Measurements from ENCODE around the gene EXOSC3.
"Not testable (repeated sequence)": the region's sequence is repeated elsewhere in the genome, so short reads cannot be mapped to it uniquely, and the experiment has no call there.

Gene EXOSC3

GRCh38 chr9:37784616-37785483 is at the start of gene EXOSC3:
Gene EXOSC3 (minus strand): TSS chr9:37785064. CDS start chr9:37785044, 20 bp downstream.
- DNase-seq (ENCODE audit: low read depth), result peak; percentile 70

DNA sequence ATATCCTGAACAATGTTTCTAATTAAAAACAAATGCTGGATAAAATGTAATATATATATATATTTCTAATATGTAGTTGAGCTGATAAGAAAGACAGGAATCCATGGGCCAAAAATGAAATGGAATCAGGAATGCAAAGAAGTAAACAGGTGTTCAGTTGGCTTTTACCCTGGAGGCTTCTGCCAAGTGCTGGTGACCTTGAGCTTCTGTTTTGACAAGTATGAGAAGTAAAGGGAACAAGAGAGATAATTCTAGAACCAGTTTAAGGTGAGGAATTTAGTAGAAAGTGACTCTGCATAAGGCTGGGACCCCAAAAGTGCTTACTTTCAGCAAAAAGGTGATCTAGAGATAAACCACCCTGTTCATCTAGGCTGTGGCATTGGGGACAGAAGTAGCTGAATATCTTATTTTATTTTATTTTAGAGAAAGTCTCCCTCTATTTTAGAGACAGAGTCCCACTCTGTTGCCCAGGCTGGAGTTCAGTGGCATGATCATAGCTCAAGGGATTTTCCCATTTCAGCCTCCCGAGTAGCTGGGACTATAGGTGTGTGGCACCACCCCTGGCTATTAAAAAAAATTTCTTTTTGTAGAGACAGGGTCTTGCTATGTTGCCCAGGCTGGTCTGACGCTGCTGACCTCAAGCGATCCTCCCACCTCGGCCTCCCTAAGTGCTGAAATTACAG is 42.8 kb upstream of the EXOSC3 start:
- DNase-seq (ENCODE audit: low read depth), result no peak

DNA sequence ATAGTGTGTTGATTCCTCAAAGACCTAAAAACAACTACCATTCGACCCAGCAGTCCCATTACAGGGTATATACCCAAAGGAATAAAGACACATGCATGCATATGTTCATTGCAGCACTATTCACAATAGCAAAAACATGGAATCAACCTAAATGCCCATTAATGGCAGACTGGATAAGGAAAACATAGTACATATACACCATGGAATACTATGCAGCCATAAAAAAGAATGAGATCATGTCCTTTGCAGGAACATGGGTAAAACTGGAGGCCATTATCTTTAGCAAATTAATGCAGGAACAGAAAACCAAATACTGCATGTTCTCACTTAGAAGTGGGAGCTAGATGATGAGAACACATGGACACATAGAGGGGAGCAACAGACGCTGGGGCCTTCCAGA is 40.3 kb upstream of the EXOSC3 start:
- DNase-seq (ENCODE audit: low read depth), result not testable (repeated sequence)

DNA sequence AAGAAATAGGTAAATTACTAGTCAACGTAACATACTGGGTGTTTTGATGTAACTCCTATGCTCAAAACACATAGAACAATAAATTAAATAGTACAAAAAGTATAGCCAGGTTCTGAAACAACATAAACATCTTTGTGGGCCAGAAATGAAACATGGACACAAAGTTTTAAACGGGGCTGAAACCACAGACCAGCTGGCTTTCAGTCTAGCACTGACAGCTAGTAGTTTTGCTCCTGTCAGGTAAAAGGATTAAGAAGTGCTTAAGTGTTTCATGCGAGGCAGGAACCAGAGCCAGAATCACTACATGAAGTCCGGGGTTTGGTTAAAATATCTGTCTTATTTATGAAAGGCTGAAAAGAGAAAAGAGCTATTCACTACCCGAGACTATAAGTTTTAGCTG is 35.3 kb upstream of the EXOSC3 start:
- DNase-seq (ENCODE audit: low read depth), result no peak

DNA sequence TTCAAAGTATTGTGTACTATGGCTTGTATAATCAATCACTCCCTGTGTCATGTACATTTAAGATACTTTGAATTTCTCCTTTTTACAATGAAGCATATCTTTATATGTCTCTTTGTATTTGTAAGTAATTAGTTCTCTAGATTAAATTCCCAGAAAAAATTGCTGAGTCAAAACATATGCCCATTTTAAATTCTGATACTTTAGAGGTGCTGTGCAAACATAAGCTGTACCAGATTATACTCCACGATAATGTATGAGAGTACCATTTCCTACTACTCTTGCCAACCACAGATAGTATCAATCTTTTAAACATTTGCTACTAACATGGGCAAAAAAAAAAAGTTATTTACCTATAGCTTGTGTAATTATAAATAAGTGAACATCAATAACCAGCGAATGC is 34.0 kb upstream of the EXOSC3 start:
- no peak for DNase-seq (ENCODE audit: low read depth)

DNA sequence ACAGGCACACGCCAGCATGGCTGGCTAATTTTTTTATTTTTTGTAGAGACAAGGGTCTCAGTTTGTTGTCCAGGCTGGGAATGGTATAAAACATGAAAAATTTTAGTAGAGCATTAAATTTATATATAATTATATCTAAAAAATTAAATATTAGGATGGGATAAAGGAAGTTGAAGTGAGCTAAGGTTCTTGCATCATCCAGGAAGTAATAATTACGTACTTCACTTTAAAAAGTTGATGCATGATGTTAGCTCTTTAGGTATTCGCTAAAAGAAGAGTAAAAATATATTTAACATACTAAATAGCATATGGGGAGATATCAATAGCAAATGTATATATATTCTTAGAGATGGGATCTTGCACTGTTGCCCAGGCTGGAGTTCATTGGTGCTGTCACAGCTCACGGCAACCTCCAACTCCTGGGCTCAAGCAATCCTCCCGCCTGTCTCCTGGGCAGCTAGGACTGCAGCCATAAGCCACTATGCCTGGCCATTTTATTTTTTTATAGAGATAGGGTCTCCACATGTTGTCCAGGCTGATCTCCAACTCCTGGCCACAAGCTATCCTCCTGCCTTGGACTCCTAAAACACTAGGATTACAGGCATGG is 28.0 kb upstream of the EXOSC3 start:
- no peak for DNase-seq (ENCODE audit: low read depth)

DNA sequence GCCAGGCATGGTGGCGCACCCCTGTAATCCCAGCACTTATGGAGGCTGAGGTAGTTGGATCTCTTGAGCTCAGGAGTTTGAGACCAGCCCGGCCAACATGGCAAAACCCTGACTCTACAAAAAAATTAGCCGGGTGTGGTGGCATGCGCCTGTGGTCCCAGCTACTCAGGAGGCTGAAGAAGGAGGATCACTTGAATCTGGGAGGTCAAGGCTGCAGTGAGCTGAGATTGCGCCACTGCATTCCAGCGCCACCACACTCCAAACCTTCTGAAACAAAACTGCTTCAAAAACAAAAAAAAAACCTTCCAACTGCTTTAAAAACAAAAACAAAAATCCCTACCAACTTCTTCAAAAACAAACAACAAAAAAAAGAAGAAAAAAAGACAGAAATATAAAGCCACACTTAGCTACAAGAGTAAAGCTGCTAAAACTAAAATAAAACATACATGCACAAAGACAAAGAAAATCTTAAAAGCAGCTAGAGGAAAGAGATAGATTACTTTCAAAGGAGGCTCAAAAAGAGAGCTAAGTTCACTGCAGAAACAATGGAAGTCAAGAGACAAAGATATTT is 27.1 kb upstream of the EXOSC3 start:
- DNase-seq (ENCODE audit: low read depth), result no peak

DNA sequence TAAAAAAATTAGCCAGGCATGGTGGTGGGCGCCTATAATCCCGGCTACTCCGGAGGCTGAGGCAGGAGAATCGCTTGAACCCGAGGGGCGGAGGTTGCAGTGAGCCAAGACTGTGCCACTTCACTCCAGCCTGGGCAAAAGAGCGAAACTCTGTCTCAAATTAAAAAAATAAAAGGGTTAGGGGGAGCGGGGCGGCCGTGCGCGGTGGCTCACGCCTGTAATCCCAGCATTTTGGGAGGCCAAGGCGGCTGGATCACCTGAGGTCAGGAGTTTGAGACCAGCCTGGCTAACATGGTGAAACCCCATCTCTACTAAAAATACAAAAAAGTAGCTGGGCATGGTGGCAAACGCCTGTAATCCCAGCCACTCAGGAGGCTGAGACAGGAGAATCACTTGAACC is 24.8 kb upstream of the EXOSC3 start:
- not testable (repeated sequence) for DNase-seq (ENCODE audit: low read depth)

DNA sequence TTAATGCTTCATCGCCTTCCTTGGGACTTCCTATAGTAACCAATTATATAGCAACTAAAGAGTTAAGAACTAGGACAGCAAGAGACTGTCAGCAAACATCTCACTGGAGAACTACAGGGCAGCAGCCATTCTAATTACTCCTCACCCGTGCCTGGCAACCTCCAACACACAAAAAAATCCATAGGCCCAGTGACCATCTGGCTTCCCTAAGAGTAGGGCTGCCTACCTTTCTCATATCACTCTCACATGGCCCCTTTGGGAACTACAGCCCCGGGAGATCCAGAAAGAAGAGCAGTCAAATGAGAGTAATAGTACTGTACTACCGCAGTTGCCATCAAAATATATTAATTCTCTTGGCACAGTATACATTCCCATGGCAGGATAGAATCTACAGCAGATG is 21.4 kb upstream of the EXOSC3 start:
- DNase-seq (ENCODE audit: low read depth), result no peak

DNA sequence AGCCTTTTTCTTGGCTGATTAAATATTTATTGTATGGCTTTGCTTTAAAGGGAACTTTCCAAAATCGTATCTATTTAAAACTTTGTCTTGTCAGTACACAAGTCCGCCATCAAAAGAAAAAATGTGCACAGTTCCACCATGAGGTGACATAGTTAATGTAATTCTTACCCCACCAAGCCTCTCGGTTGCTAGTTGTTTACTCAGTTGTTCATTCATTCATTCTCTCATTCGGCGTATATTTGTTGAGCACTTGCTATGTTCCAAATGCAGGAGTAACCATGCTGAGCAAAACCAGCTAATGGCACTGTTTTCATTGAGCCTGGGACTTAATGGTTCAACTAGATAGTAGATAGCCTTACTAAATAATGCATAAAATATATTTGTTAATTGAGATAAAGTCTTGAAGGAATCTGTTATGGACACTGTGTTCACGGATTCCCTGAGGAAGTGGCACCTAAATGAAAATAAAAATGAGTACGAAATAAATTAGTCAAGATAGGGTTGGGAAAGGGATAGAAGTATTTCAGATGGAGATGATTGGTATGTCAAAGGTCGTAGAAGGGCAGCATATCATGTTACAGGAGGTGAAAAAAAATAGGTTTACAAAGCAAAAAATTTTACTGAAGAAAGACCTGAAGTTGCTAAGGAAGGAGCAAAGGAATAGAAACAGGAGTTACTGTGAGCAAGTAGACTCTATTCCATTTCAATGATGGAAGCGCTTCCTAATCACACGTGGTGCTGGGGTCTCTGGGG is 17.3 kb upstream of the EXOSC3 start:
- DNase-seq (ENCODE audit: low read depth), result no peak

DNA sequence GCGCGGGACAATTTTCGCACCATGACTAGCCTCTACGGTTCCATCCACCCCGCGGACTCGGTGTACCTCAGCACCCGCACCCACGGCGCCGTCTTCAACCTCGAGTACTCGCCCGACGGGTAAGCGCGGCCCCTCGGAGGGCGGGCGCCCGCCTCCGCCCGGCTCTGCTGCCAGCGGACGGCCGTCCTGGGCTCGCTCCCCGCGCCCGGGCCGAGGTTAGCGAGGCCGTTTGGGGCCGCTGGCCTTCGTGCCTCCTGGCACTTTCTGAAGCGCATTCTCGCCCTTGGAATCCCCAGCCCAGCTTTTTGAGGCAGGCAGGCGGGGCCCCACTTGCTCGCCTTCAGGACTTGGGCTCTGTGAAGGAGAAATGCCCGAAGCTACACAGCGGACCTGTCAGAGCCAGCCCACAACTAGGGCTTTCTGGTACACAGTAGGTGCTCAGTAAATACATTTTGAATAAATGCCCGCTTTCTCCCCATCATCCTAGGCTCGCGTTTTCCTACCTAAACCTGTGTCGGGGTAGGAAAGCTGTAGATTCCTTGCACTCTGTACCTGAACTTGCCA is 16.5 kb upstream of the EXOSC3 start:
- no peak for DNase-seq (ENCODE audit: low read depth)

DNA sequence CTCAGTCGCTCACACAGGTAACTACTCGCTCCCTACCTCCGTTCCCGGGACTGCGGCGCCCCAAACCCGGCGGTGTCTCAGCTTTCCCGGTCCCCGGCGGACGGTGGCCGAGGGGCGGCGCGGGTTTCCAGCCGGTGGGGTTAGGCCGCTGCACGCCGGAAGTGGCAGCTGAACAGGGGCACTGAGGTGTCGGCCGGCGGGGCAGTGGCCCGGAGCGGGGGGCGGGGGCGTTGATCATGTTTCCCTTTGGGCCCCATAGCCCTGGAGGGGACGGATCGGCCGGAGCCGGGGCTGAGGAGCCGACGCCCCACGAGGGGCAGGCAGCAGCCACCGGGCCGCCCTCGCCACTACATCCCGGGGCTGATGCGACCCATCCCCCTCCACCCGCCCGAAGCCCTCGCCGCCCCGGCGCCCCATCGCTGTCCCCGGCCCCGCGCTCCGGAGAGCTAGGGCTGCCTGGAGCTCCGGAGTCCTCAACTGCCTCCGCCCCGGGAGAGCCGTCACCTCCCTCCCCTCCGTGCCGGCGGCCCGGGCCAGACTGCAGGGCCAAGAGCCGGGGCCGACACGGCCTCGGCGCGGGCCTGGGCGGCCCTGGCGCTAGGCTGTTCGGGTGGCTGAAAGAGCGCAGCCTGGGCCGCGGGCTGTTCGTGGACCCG is 15.9 kb upstream of the EXOSC3 start, which contains the start of gene DCAF10:
Gene DCAF10, plus strand, starts transcription at position 167 of the 656 bp plus-strand sequence. Its CDS starts 70 bp downstream, at position 237.
- DNase-seq (ENCODE audit: low read depth), result peak; percentile 79

- no peak for DNase-seq (ENCODE audit: low read depth)
These were observed 13.8 kb upstream of the EXOSC3 start for GRCh38 chr9:37798677-37799076.

GRCh38 chr9:37796232-37796631 is 11.4 kb upstream of the EXOSC3 start:
- no peak for DNase-seq (ENCODE audit: low read depth)

- no peak for DNase-seq (ENCODE audit: low read depth)
These were observed 7.3 kb upstream of the EXOSC3 start for GRCh38 chr9:37792122-37792521.

GRCh38 chr9:37790096-37790495 is 5.2 kb upstream of the EXOSC3 start:
- no peak for DNase-seq (ENCODE audit: low read depth)

DNA sequence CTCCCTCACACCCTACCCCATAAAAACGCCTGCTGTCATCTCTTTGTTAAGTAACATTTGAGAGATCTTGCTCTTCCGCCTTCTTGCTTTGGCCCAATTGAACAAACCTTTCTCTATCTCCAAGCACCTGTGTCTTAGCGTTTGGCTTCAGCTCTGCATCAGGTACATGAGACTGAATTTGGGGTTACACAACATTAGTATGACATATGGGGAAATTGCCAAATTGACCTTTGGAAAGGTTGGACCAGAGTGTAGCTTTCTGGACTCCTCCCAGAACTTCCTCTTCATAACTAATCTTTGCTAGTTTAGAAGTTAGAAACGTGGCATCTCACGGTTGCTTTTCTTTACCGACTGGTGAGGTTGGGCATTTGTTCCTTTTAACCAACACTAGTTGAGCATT is 3.5 kb upstream of the EXOSC3 start:
- DNase-seq (ENCODE audit: low read depth), result no peak

GRCh38 chr9:37787059-37787458 is 2.2 kb upstream of the EXOSC3 start:
- no peak for DNase-seq (ENCODE audit: low read depth)

DNA sequence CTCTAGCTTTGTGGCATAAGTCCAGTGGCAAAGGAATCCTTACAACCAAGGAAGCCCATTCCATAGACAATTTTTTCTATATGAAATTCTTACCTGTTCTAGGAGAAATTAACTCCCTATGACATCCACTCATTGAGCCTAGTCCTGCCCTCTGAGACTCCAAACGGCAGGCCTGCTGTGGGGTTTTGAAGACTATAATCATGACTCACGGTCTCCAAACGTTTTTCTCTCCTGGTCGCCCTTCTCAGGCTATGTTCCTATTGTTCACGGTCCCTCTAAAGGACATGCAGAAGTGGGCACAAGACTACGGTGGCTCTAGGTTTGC is 611 bp downstream of the EXOSC3 start:
- DNase-seq (ENCODE audit: low read depth), result no peak

DNA sequence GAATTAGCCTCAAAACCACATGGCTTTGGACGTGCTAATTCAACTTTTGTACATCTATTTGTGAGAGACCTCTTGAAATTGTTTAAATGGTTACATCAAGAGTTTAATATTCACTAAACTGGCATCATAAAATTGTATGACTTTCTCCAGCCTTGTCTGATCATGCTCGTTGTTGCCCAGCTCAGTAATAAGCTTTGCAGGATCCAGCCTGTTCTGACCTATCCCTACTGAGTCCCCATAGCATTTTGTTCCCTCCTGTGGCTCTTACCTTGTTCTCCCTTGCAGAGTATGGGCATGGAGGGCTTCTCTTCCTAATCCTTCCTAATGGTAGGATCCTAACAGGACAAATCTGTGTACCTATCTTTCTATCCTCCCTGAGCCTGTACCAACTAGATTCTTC is 6.3 kb downstream of the EXOSC3 start:
- DNase-seq (ENCODE audit: low read depth), result no peak

DNA sequence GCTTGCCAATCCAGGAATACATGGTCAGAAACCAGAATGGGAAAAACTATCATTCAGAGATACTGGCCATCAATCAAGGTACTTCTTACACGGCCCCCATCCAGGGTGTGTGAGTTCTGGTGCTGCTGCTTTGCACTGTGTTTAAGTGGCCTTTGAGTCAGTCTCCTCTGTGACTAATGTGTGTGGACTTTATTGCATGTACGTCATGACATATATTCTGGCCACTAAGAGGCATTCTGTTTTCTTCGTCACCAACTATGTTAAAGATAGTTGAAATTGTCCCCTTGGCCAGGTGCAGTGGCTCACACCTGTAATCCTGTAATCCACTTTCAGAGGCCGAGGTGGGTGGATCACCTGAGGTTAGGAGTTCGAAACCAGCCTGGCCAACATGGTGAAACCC is 8.5 kb downstream of the EXOSC3 start:
- no peak for DNase-seq (ENCODE audit: low read depth)
